Activated CD4-positive, alpha-beta T cell treated with anti-CD3 and anti-CD28 coated beads for 48 hours (primary cell): ENCODE measurements around the gene PRPF6.

Experiments used
- DNase-seq: peaks from one replicate; pipeline ENCODE4 v3.0.0-alpha.2; 2020

Gene PRPF6

DNA sequence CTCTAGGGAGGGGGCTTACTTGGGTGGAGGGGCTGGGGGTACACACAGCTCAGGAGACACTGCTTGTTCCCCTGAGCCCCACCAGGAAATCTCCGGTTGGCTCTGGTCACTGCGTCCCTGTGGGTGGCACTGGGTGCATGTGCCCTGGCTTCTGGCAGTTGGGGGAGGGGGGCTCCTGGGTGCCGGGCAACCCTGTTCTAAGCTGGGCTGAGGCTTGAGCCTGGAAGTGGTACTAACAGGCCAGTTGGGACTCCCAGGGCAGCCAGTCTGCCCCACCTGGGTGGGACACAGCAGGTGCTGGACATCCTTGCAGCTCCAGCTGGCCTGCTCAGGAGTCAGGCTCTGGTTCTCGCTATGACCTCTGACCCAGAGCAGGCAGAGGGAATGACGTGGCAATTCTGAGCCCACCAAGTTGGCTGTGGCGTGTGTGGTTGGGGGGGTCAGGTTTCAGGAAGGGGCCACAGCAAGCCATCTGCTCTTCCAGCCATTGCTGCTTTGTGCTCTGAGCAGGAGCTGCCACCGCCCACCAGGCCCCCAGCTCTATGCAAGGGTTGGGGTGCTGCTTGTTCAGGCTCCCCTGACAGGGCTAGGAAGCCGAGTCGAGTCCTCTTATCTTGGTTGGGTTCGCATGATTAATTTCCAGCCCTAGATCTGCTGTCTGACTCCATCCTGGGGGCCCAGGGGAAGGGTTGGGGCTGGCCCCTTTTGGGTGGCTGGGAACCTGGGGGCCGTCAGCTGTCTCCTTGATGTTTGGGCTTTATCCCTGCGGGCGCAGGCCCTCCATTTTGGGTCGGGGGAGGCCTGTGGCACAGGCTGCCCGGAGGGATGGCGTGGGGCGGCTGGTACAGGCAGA is 55.6 kb downstream of the PRPF6 start:
- DNase-seq, result no peak

- DNase-seq, result no peak
Measured at GRCh38 chr20:64037199-64037497, 56.2 kb downstream of the PRPF6 start.

DNA sequence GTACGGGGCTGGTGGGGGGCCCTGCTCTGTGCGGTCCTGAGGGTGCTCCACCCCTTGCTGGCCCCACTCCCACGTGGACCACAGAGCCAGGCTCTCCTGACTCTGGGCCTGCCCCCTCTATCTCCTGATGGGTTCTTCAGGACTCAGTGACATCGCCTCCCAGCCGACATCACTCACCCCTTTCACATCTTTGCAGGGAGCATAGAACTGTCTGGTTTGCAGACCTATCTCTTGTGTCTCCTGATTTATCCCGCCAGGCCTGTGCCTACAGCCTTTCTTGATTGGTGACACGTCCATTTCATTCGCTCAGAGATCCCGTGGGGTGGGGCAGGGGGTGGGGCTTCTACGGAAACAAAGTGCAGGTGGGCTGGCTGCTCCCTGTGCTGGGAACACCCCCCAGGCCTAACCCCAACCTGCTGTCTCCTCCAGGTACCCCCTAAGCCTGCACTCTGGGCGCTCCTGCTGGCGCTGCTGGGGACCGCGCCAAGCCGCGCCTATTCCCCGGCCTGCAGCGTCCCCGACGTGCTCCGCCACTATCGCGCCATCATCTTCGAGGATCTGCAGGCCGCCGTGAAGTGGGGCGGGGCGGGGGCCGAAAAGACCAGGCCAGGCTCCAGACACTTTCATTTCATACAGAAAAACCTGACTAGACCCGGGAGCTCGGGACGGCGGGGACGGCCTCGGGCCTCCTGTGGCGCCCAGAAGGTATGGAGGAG is 56.7 kb downstream of the PRPF6 start:
- DNase-seq, result peak; percentile 29

- no peak for DNase-seq
Measured at GRCh38 chr20:64038224-64038564, 57.3 kb downstream of the PRPF6 start.

GRCh38 chr20:64038565-64039292 is 57.8 kb downstream of the PRPF6 start:
- DNase-seq, result peak; percentile 82

DNA sequence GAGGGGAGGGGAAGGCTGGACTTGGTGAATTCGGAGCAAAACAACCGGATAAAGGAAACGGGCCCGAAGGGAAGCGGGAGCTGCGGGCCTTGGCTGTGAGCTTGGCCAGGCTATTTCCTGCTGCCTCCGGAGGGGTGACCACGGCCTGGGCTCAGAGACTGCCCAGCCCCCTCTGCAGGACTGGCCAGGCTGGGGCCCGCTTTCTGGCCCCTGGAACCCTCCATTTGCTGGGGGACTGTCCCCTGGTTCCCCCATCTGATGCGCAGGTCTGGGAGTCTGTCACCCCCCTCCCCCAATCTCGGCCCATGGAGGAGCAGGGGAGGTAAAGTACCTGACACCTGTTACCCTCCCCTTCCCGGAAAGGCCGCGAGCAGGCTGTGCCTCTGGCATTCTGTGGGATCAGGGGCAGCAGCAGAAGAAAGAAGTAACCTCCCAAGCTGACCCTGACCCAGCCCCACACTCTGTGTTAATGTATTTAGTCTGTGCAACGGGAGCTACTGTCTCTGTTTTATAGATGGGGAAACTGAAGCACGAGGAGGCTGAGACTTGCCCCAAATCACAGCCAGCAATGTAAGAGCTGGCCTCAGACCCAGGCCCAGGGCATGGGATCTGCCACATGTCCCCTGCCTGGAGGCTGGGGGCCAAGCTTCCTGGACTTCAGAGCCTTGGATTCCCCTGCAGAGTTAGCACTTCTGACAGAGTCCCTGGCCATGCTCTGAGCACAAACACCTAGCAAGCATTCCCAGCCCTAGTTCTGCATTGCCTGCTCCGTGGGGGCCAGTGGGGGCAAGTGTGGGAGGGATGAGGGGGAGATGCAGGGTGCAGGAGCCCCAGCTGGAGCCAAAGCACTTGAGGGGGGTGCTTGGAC is 58.6 kb downstream of the PRPF6 start:
- no peak for DNase-seq

GRCh38 chr20:64040231-64041039 is 59.5 kb downstream of the PRPF6 start:
- DNase-seq, result no peak

- DNase-seq, result no peak
Measured at GRCh38 chr20:64041040-64041780, 60.3 kb downstream of the PRPF6 start.

DNA sequence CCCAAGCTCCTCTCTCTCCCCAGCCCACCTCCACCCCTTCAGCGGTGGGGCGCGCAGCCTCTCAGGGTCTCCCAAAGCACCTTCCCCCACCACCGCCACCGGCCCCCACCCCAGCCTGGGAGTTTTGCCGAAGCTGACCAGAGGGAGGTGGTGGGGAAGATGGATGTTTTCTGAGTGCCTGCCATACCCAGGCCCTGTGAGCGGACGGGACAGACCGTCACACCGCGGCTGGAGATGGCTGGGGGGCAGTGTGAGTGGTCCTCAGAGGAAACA is 60.8 kb downstream of the PRPF6 start:
- no peak for DNase-seq

- DNase-seq, result no peak
Measured at GRCh38 chr20:64042054-64042781, 61.3 kb downstream of the PRPF6 start.

- DNase-seq, result no peak
Measured at GRCh38 chr20:64043768-64044167, 62.8 kb downstream of the PRPF6 start.

- no peak for DNase-seq
Measured at GRCh38 chr20:64044484-64045247, 63.7 kb downstream of the PRPF6 start.

- DNase-seq, result no peak
Measured at GRCh38 chr20:64045346-64046011, 64.5 kb downstream of the PRPF6 start.

DNA sequence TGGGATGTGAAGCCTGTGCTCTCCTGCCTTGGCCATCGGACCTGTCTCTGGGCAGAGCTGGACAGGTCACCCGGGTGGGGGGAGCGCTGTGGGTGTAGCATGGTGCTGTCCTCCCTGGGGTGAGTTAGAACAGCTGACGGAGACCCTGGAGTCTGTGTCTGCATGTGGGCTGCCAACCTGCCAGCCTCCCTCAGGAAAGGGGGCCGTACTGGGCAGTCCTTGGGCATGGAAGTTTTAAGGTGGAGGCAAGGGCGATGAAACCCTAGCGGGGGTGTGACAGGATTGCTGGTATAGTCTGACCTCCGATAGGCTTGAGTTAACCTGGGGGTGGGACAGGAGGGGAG is 66.1 kb downstream of the PRPF6 start:
- no peak for DNase-seq

GRCh38 chr20:64047968-64048401 is 67.1 kb downstream of the PRPF6 start:
- DNase-seq, result no peak

DNA sequence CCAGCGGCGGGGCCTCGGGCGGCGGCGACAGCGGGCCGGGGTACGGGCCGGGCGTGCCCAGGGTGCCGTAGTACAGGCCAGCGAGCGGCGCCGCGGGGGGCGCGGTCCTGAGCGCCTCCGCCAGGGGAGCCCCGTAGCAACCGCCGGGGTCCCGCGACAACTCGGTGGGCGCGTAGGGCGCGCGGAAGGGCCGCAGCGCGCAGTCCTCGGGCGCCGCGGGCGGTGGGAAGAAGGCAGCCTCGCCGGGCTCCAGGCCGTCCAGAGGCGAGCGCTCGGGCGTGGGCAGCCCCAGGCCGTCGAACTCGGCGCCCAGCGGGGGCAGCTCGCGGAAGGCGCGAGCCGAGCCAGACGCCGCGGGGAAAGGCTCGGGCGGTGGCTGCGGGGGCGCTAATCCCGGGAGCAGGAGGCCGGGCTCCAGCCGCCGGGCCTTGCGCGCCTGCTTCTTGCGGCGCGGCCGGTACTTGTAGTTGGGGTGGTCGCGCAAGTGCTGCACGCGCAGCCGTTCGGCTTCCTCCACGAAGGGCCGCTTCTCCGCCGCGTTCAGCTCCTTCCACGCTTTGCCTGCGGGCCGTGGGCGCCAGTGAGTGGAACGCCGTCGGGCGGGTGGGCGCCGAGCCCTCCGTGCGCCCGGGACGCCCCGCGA is 67.6 kb downstream of the PRPF6 start:
- DNase-seq, result no peak

DNA sequence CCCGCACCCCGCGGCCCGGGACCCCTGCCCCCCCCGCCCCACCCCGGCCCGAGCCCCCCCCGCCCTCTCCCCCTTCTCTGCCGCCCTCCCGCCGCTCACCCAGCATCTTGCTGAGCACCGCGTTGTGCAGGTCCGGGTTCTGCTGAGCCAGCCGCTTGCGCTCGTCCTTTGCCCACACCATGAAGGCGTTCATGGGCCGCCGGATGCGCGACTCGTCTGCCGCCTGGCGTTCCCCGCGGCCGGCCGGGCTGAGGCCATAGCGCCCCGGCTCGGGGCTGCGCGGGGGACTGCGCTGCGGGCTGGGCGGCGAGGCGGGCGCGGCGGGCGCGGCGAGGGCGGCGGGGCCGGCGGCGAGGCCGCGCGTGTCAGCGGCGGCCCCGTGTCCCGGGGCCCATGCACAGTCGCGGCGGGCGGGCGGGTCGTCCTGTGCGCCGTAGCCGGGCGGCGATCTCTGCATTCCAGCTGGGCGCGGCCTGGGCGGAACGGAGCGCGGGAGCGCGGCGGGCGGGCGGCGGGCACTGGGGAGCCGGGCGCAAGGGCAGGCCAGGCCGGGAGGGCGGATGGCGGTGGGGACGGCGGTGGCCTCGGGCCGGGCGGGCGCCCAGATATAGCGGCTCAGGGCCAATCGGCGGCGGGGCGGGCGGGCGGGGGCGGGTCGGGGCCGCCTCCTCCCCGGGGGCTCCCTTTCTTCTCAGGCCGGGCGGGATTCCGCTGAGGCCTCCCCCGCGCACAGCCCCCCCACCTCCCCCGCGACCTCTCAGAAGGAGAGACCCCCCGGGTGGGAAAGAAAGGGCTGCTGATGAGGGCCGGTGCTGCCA is 68.3 kb downstream of the PRPF6 start, which contains the start of gene SOX18:
Gene SOX18 (minus strand): TSS at position 580 of the 818 bp plus-strand sequence. CDS start 123 bp downstream, at position 457.
- peak; percentile 47 for DNase-seq

- no peak for DNase-seq
Measured at GRCh38 chr20:64049878-64050260, 68.9 kb downstream of the PRPF6 start.
